Stimulated activated CD4-positive, alpha-beta T cell treated with anti-CD3 and anti-CD28 coated beads, Interleukin-1b, Interleukin-23, amount 100 ng/mL, for 4 hours (primary cell): ENCODE results near the gene RBFOX1.

ENCODE experiments used
- DNase-seq, 2 donors: peaks; one replicate each; pipeline ENCODE4 v3.0.0-alpha.2; 2020; ENCODE audit warnings: low read depth in 2 of 2

The RBFOX1 gene

GRCh38 chr16:7334801-7335560 lies 2.3 kb downstream of the RBFOX1 start:
- no peak for DNase-seq

- DNase-seq = no peak
Observed at GRCh38 chr16:7335991-7336634, 3.5 kb downstream of the RBFOX1 start.

- DNase-seq = no peak
Observed at GRCh38 chr16:7336742-7337141, 4.1 kb downstream of the RBFOX1 start.

- DNase-seq = no peak
Observed at GRCh38 chr16:7338826-7339225, 6.2 kb downstream of the RBFOX1 start.

- no peak for DNase-seq
Observed at GRCh38 chr16:7339700-7340099, 7.1 kb downstream of the RBFOX1 start.

GRCh38 chr16:7340938-7341337 lies 8.3 kb downstream of the RBFOX1 start:
- DNase-seq = no peak

GRCh38 chr16:7342598-7342997 lies 10.0 kb downstream of the RBFOX1 start:
- no peak for DNase-seq

GRCh38 chr16:7343243-7343642 lies 10.6 kb downstream of the RBFOX1 start:
- DNase-seq = no peak

- no peak for DNase-seq
Observed at GRCh38 chr16:7344830-7345780, 12.5 kb downstream of the RBFOX1 start.

- no peak for DNase-seq
Observed at GRCh38 chr16:7350806-7351205, 18.2 kb downstream of the RBFOX1 start.

GRCh38 chr16:7351610-7352510 lies 19.2 kb downstream of the RBFOX1 start:
- no peak for DNase-seq

- no peak for DNase-seq
Observed at GRCh38 chr16:7355758-7356157, 23.1 kb downstream of the RBFOX1 start.

- DNase-seq = no peak
Observed at GRCh38 chr16:7361416-7362129, 28.9 kb downstream of the RBFOX1 start.

GRCh38 chr16:7362231-7362630 lies 29.6 kb downstream of the RBFOX1 start:
- no peak for DNase-seq

- DNase-seq = no peak
Observed at GRCh38 chr16:7363422-7364417, 31.1 kb downstream of the RBFOX1 start.

- DNase-seq = no peak
Observed at GRCh38 chr16:7366041-7366440, 33.4 kb downstream of the RBFOX1 start.

GRCh38 chr16:7366993-7367880 lies 34.6 kb downstream of the RBFOX1 start:
- no peak for DNase-seq

- no peak for DNase-seq
Observed at GRCh38 chr16:7369204-7369603, 36.6 kb downstream of the RBFOX1 start.
